ENCODE measurements around the gene AMIGO3. TPM values are rescaled to one million over a fixed set of nuclear protein-coding genes. Genes with fewer than 3 reads are reported as not detected.

The AMIGO3 gene
- polyA plus RNA-seq, 1 of the 3 experiments (the other 2 are of a cell fraction) = 1.1 TPM

GRCh38 chr3:49673121-49673714, 46.3 kb downstream of the AMIGO3 start (continued):
- no peak for TF ChIP-seq PBX3 (IDR thresholded peaks at IDR 0.05)
- no peak for TF ChIP-seq RCOR1 (IDR thresholded peaks at IDR 0.05; ENCODE audit: low read length)
- TF ChIP-seq NRF1 (IDR thresholded peaks at IDR 0.05; ENCODE audit: low read depth, low read length) = no peak
- TF ChIP-seq YY1 (IDR thresholded peaks at IDR 0.05; ENCODE audit: low read depth) = no peak

GRCh38 chr3:49671291-49672288, 47.9 kb downstream of the AMIGO3 start:
- Histone ChIP-seq H3K27me3 (ENCODE audit: insufficient read depth) (no peaks in the 10 kb centered on the region), H3K27ac (ENCODE audit: low read depth in 2 of 2, low read length in 1 of 2) (no peak overlapping the region), H2AFZ (ENCODE audit: low read depth) (no peak overlapping the region), H3K36me3 (replicated peaks in 1 of 2; ENCODE audit: control insufficient read depth in 1 of 2, insufficient read depth in 2 of 2, low read length in 1 of 2) (peaks cover 3 to 12% of the 10 kb centered on the region in 2 experiments), H3K79me2 (ENCODE audit: insufficient read depth) (peaks cover 24% of the 10 kb centered on the region), H3K9ac (no peak overlapping the region), H4K20me1 (ENCODE audit: insufficient read depth) (no peaks in the 10 kb centered on the region), H3K4me2 (no peak overlapping the region), H3K4me3 (ENCODE audit: low read depth in 2 of 2, low read length in 1 of 2) (peak overlapping the region in 1 of 2 experiments; percentile 5; a peak in 1 of 4 replicates), H3F3A (replicated peaks; ENCODE audit: insufficient read depth) (peaks cover 5% of the 10 kb centered on the region), H3K4me1 (ENCODE audit: control insufficient read depth in 1 of 2, insufficient read depth in 2 of 2, low read depth in 1 of 2, low read length in 1 of 2) (peaks cover 7 to 19% of the 10 kb centered on the region in 2 experiments; a peak in 1 of 4 replicates), H3K9me2 (no peaks in the 10 kb centered on the region), H3K9me3 (no peaks in the 10 kb centered on the region)
- whole genome bisulfite sequencing (ENCODE audit: low lambda C conversion rate) = 44% methylated on average over 11 of the region's 11 CpGs
- ChIA-PET CTCF (interaction anchor here (0.5 to 5.6 kb wide), 36 partner anchors 9 to 208 kb away, joined by 3 to 299 read pairs (median 5); partner anchors contain the start of genes AMIGO3 and BSN), POLR2A (interaction anchor here (0.5 to 1.6 kb wide), 5 partner anchors 15 to 134 kb away, joined by 3 to 21 read pairs (median 3); no protein-coding TSS in a partner anchor)
- peak; percentile 89 for TF ChIP-seq RAD21 (IDR thresholded peaks at IDR 0.05; ENCODE audit: low read length)
- TF ChIP-seq CHD2 (IDR thresholded peaks at IDR 0.05; ENCODE audit: low read length, partially characterized antibody) = no peak
- TF ChIP-seq SMC3 (IDR thresholded peaks at IDR 0.05; ENCODE audit: low read depth, low read length) = peak; percentile 98
- TF ChIP-seq RFX5 (IDR thresholded peaks at IDR 0.05; ENCODE audit: low read length) = no peak
- peak; percentile 78 for TF ChIP-seq CTCF (IDR thresholded peaks at IDR 0.05)
- TF ChIP-seq EZH2phosphoT487 (IDR thresholded peaks at IDR 0.05; ENCODE audit: borderline replicate concordance, low read depth) = no peak
- DNase-seq = peak; percentile 85
